Gastrocnemius medialis (tissue), 4 donors: ENCODE data around the gene SMLR1.
A peak's percentile ranks its signal among the peaks of the same experiment; 100 is the strongest.

Experiments used
- CTCF ChIP-seq, 5 experiments: fragments of 450-650 bp in 3 of 5; fragments of 200-600 bp in 2 of 5; sonication (generic) in 2 of 5; IDR thresholded peaks in 4 of 5; conservative IDR thresholded peaks in 1 of 5; 1 replicate in 4 of 5; 2 replicates in 1 of 5; pipeline ENCODE4 v1.5.1; 2016 to 2019; ENCODE audit warnings: antibody characterized with exemption in 5 of 5, mild to moderate bottlenecking in 3 of 5, moderate library complexity in 3 of 5
- POLR2A ChIP-seq, 2 donors: fragments of 450-650 bp; IDR thresholded peaks; one replicate each; pipeline ENCODE4 v1.6.1; 2017; ENCODE audit warnings: antibody characterized with exemption in 2 of 2, mild to moderate bottlenecking in 2 of 2, moderate library complexity in 2 of 2

GRCh38 chr6:130843575-130844320 lies 16.5 kb downstream of the SMLR1 start:
- TF ChIP-seq POLR2A (IDR thresholded peaks at IDR 0.05) (no peak), CTCF (IDR thresholded peaks at IDR 0.05 in 4 of 5, conservative IDR thresholded peaks at IDR 0.05 in 1 of 5) (peak in 2 of 5 experiments; percentile 8 to 31)
